ENCODE data around the gene ATP13A4.

DNA sequence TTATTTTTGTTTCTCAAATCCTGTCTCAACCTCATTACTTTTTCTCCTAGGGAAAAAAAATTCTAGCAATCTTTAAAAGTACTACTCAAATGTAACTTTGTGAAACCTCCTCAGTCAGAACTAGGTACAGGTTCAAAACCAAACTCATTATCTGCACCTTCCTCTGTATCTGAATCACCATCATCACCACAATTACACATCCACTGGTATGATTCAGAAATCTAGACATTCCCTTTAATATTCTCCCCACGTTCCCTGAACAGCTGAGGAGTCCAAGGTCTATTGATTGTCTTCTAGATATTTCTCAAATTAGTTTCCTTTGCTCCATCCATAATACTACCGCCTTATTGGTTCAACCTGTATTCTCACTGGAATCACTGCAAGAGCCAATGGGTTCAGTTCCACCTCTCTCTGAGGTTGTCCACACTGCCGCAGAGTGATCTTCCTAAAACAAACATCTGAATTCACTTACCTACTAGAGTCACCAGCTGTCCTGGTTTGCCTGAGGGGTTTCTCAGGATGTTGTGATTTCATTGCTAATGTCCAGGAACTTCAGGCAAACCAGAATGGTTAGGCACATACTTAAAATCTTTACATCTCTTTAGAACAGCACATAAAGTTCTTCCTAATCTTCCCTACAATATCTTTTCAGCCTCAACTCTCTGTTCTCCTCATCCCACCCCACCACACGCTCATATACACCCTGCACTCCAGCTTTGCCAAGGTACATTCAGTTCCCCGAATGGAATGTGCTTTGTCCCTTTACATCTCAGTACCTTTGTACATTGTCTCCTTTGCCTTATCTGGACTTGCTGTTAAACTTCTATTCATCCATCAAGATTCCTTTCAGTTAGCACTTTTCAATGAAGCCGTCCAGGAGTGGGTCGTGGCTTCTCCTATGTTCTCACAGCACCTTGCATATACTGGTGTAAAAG is 24.2 kb downstream of the ATP13A4 start:
- TF ChIP-seq POLR2AphosphoS5 (IDR thresholded peaks at IDR 0.05; ENCODE audit: low read depth, low read length) = no peak
- TF ChIP-seq POLR2A (IDR thresholded peaks at IDR 0.05; ENCODE audit: low read depth, low read length) = no peak
